HEK293 (cell line): ENCODE measurements around the gene GAS1.

Source experiments
- CTCF ChIA-PET: fragments of 350-600 bp; formaldehyde crosslinking; extraction: SDS; loops from one replicate; lab custom pipeline; 2021; ENCODE audit warnings: antibody characterized with exemption; lab: Yijun Ruan, JAX
- POLR2A ChIA-PET: fragments of 300-600 bp; formaldehyde crosslinking; extraction: SDS; loops from one replicate; lab custom pipeline; 2020; ENCODE audit warnings: antibody characterized with exemption, inconsistent platforms; lab: Yijun Ruan, JAX
- H3K27ac ChIP-seq: fragments of 200-500 bp; sonication (Bioruptor generic); 2 replicates; pipeline ENCODE4 v1.5.1; 2014; ENCODE audit warnings: low read depth, low read length, control low read depth, inconsistent platforms; ENCODE audit errors: extremely low read depth
- H3K36me3 ChIP-seq, 2 experiments: fragments of 200-500 bp in 1 of 2; sonication (Bioruptor generic) in 1 of 2; 1 replicate in 1 of 2; 2 replicates in 1 of 2; pipeline ENCODE4 v1.5.1; 2014 to 2017; ENCODE audit warnings: inconsistent platforms in 2 of 2, low read length in 2 of 2; ENCODE audit not compliant: control insufficient read depth in 2 of 2, insufficient read depth in 1 of 2
- H3K4me1 ChIP-seq: fragments of 200-500 bp; sonication (Bioruptor generic); 2 replicates; pipeline ENCODE4 v1.5.1; 2014; ENCODE audit warnings: mild to moderate bottlenecking, low read length, inconsistent platforms; ENCODE audit not compliant: control insufficient read depth, insufficient read depth
- H3K4me3 ChIP-seq: 2 replicates; pipeline ENCODE4 v1.5.1; 2011; ENCODE audit warnings: low read depth, mild to moderate bottlenecking, control low read depth, low read length, moderate library complexity
- H3K9me3 ChIP-seq: fragments of 200-500 bp; sonication (Bioruptor generic); 2 replicates; pipeline ENCODE4 v1.5.1; 2014; ENCODE audit warnings: low read depth, low read length, inconsistent platforms; ENCODE audit not compliant: control insufficient read depth, insufficient read depth
- HOXD13 ChIP-seq: sonication (generic); formaldehyde crosslinking; IDR thresholded peaks from 2 replicates; pipeline ENCODE4 v1.8.0; 2022; ENCODE audit warnings: missing genetic modification reagents, borderline replicate concordance
- KLF8 ChIP-seq: fragments of 450-650 bp; formaldehyde crosslinking; IDR thresholded peaks from 2 replicates; pipeline ENCODE4 v1.5.1; 2016; ENCODE audit warnings: missing biosample characterization, missing genetic modification characterization
- MEIS1 ChIP-seq: sonication (generic); formaldehyde crosslinking; IDR thresholded peaks from 2 replicates; pipeline ENCODE4 v1.8.1; 2022; ENCODE audit warnings: missing genetic modification reagents, mild to moderate bottlenecking, borderline replicate concordance
- OVOL3 ChIP-seq: fragments of 450-650 bp; formaldehyde crosslinking; IDR thresholded peaks from 2 replicates; pipeline ENCODE4 v1.5.1; 2016; ENCODE audit warnings: missing biosample characterization, missing genetic modification characterization
- PRDM1 ChIP-seq: fragments of 450-650 bp; formaldehyde crosslinking; IDR thresholded peaks from 2 replicates; pipeline ENCODE4; 2016; ENCODE audit warnings: missing biosample characterization, missing genetic modification characterization
- TCF7L2 ChIP-seq: IDR thresholded peaks from 2 replicates; pipeline ENCODE4 v1.6.1; 2011; ENCODE audit warnings: low read depth, mild to moderate bottlenecking, inconsistent platforms, low read length, moderate library complexity, borderline replicate concordance
- ZBTB48 ChIP-seq: fragments of 450-650 bp; formaldehyde crosslinking; IDR thresholded peaks from 2 replicates; pipeline ENCODE4 v1.5.1; 2016; ENCODE audit warnings: missing biosample characterization, missing genetic modification characterization
- ZNF132 ChIP-seq: fragments of 450-650 bp; formaldehyde crosslinking; IDR thresholded peaks from 2 replicates; pipeline ENCODE4 v1.5.1; 2017; ENCODE audit warnings: missing biosample characterization, missing genetic modification characterization, borderline replicate concordance
- ZNF274 ChIP-seq, 2 experiments: fragments of 200-500 bp in 1 of 2; fragments of 450-650 bp in 1 of 2; sonication (Bioruptor generic) in 1 of 2; formaldehyde crosslinking in 1 of 2; IDR thresholded peaks; 2 replicates each; pipeline versions ENCODE4 v1.5.1 to v1.6.1; 2014 to 2016; ENCODE audit warnings: borderline replicate concordance in 1 of 2, inconsistent platforms in 1 of 2, low read length in 1 of 2, missing biosample characterization in 1 of 2, missing genetic modification characterization in 1 of 2
- ZNF324 ChIP-seq: fragments of 450-650 bp; formaldehyde crosslinking; IDR thresholded peaks from 2 replicates; pipeline ENCODE4 v1.5.1; 2016; ENCODE audit warnings: missing biosample characterization, missing genetic modification characterization
- ZNF416 ChIP-seq: fragments of 450-650 bp; formaldehyde crosslinking; IDR thresholded peaks from 2 replicates; pipeline ENCODE4 v1.5.1; 2016; ENCODE audit warnings: missing biosample characterization, missing genetic modification characterization
- ZNF501 ChIP-seq: fragments of 450-650 bp; formaldehyde crosslinking; IDR thresholded peaks from 2 replicates; pipeline ENCODE4 v1.5.1; 2016; ENCODE audit warnings: missing biosample characterization, missing genetic modification characterization
- ZNF529 ChIP-seq: fragments of 450-650 bp; formaldehyde crosslinking; IDR thresholded peaks from 2 replicates; pipeline ENCODE4 v1.5.1; 2017; ENCODE audit warnings: missing genetic modification characterization, missing biosample characterization; ENCODE audit not compliant: insufficient replicate concordance
- ZNF600 ChIP-seq: fragments of 450-650 bp; formaldehyde crosslinking; IDR thresholded peaks from 2 replicates; pipeline ENCODE4 v1.5.1; 2016; ENCODE audit warnings: missing biosample characterization, missing genetic modification characterization
- ZNF610 ChIP-seq: fragments of 450-650 bp; formaldehyde crosslinking; IDR thresholded peaks from 2 replicates; pipeline ENCODE4 v1.5.1; 2016; ENCODE audit warnings: missing biosample characterization, missing genetic modification characterization, borderline replicate concordance
- ZNF621 ChIP-seq: fragments of 450-650 bp; formaldehyde crosslinking; IDR thresholded peaks from 2 replicates; pipeline ENCODE4 v1.5.1; 2017; ENCODE audit warnings: missing biosample characterization, missing genetic modification characterization
- ZNF660 ChIP-seq: fragments of 450-650 bp; IDR thresholded peaks from 2 replicates; pipeline ENCODE4 v1.5.1; 2018; ENCODE audit warnings: missing biosample characterization, mild to moderate bottlenecking, missing genetic modification characterization
- ZNF785 ChIP-seq: fragments of 450-650 bp; formaldehyde crosslinking; IDR thresholded peaks from 2 replicates; pipeline ENCODE4 v1.5.1; 2016; ENCODE audit warnings: missing biosample characterization, missing genetic modification characterization
- ZNF791 ChIP-seq: fragments of 450-650 bp; formaldehyde crosslinking; IDR thresholded peaks from 2 replicates; pipeline ENCODE4 v1.5.1; 2016; ENCODE audit warnings: missing biosample characterization, missing genetic modification characterization
- ZSCAN23 ChIP-seq: fragments of 450-650 bp; formaldehyde crosslinking; IDR thresholded peaks from 2 replicates; pipeline ENCODE4 v1.5.1; 2016; ENCODE audit warnings: missing biosample characterization, missing genetic modification characterization
- TF ChIP-seq, protein P1 (sequence below): fragments of 450-650 bp; formaldehyde crosslinking; IDR thresholded peaks from 2 replicates; pipeline ENCODE4 v1.5.1; 2016; ENCODE audit warnings: missing biosample characterization, missing genetic modification characterization, borderline replicate concordance
- TF ChIP-seq, protein P2 (sequence below): fragments of 450-650 bp; formaldehyde crosslinking; IDR thresholded peaks from 2 replicates; pipeline ENCODE4 v1.5.1; 2016; ENCODE audit warnings: missing biosample characterization, missing genetic modification characterization

Gene GAS1

DNA sequence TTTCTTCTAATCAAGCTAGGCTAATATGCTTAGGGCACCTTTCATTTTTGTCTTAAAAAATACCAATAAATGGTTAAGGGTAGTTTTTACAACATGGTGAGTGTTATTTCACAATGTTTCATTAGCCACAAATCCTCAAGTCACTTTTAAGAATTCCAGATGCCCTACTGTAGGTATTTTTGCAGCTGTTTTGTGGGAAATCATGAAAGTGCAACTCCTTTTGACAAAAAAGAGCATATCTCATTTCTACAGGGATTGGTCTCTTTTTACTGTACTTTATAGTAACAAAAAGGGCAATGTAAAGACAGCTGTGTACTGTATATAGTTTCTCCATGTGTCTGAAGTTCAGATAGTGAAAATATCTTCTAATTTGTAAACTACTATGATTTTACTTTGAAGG lies 28.3 kb upstream of the GAS1 start:
- no peaks in the 10 kb centered on the region for H3K9me3 ChIP-seq
- ChIA-PET CTCF (no interaction called here), POLR2A (interaction anchor here (1.3 kb wide), 1 partner anchor 28 kb away, joined by 3 read pairs; the partner anchor contains the start of gene GAS1)
- no peaks in the 10 kb centered on the region for H3K36me3 ChIP-seq
- no peak overlapping the region for H3K27ac ChIP-seq
- H3K4me1 ChIP-seq = no peaks in the 10 kb centered on the region
- no peak for TF ChIP-seq ZNF501 (tag by site-specific recombination)
- no peak for TF ChIP-seq ZNF610
- no peak for TF ChIP-seq PRDM1
- TF ChIP-seq HOXD13 (CRISPR knock-in tag) = no peak
- no peak for TF ChIP-seq ZNF791
- TF ChIP-seq ZNF324 = no peak
- no peak for TF ChIP-seq ZNF600 (tag by site-specific recombination)
- TF ChIP-seq ZNF621 (tag by site-specific recombination) = no peak
- no peak for TF ChIP-seq ZNF132 (tag by site-specific recombination)
- no peak for TF ChIP-seq KLF8 (tag by site-specific recombination)
- no peak for TF ChIP-seq OVOL3 (tag by site-specific recombination)
- TF ChIP-seq ZSCAN23 = no peak
- no peak for TF ChIP-seq ZNF660 (tag by site-specific recombination)
- no peak for TF ChIP-seq MEIS1
- no peak for TF ChIP-seq ZNF416 (tag by site-specific recombination)
- no peak for TF ChIP-seq TCF7L2
- TF ChIP-seq, all 188 proteins: peak for 0
- H3K4me3 ChIP-seq = no peak overlapping the region

DNA sequence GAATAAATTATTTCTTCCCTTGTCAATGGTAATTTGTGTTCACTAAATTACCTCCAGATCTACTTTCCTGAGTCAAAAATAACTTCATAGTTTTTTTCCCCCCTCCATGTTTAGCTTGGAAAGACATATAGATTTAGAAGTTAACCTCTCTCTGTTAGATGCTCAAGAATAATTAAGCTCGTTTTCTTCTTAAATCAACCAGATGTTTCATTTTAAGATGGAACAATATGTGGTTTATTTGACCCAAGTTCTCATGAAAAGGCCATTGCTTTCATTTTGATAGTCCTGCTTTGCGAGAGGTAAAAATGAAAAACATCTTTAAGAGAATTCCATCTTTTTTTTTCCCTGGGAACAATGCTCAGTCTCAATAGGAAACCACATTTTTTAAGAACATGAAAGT lies 27.7 kb upstream of the GAS1 start:
- H3K4me3 ChIP-seq = no peak overlapping the region
- TF ChIP-seq ZNF785 (tag by site-specific recombination) = no peak
- TF ChIP-seq, protein P1, sequence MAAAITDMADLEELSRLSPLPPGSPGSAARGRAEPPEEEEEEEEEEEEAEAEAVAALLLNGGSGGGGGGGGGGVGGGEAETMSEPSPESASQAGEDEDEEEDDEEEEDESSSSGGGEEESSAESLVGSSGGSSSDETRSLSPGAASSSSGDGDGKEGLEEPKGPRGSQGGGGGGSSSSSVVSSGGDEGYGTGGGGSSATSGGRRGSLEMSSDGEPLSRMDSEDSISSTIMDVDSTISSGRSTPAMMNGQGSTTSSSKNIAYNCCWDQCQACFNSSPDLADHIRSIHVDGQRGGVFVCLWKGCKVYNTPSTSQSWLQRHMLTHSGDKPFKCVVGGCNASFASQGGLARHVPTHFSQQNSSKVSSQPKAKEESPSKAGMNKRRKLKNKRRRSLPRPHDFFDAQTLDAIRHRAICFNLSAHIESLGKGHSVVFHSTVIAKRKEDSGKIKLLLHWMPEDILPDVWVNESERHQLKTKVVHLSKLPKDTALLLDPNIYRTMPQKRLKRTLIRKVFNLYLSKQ (tag by site-specific recombination) = no peak
- no peak for TF ChIP-seq ZBTB48
- TF ChIP-seq, protein P2, sequence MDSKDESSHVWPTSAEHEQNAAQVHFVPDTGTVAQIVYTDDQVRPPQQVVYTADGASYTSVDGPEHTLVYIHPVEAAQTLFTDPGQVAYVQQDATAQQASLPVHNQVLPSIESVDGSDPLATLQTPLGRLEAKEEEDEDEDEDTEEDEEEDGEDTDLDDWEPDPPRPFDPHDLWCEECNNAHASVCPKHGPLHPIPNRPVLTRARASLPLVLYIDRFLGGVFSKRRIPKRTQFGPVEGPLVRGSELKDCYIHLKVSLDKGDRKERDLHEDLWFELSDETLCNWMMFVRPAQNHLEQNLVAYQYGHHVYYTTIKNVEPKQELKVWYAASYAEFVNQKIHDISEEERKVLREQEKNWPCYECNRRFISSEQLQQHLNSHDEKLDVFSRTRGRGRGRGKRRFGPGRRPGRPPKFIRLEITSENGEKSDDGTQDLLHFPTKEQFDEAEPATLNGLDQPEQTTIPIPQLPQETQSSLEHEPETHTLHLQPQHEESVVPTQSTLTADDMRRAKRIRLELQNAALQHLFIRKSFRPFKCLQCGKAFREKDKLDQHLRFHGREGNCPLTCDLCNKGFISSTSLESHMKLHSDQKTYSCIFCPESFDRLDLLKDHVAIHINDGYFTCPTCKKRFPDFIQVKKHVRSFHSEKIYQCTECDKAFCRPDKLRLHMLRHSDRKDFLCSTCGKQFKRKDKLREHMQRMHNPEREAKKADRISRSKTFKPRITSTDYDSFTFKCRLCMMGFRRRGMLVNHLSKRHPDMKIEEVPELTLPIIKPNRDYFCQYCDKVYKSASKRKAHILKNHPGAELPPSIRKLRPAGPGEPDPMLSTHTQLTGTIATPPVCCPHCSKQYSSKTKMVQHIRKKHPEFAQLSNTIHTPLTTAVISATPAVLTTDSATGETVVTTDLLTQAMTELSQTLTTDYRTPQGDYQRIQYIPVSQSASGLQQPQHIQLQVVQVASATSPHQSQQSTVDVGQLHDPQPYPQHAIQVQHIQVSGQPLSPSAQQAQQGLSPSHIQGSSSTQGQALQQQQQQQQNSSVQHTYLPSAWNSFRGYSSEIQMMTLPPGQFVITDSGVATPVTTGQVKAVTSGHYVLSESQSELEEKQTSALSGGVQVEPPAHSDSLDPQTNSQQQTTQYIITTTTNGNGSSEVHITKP = no peak
- TF ChIP-seq ZNF274 (IDR thresholded peaks at IDR 0.05; ENCODE audit: low read length) = no peak
- no peak for TF ChIP-seq ZNF274 (tag by site-specific recombination; IDR thresholded peaks at IDR 0.05; ENCODE audit: borderline replicate concordance)
- no peak for TF ChIP-seq ZNF529 (tag by site-specific recombination)
- TF ChIP-seq OVOL3 (tag by site-specific recombination) = no peak
- CTCF ChIA-PET = interaction anchor here (0.5 to 0.6 kb wide), 2 partner anchors 26 to 85 kb away, joined by 3 read pairs; no protein-coding TSS in a partner anchor
- no peak overlapping the region for H3K27ac ChIP-seq
- H3K4me1 ChIP-seq = no peaks in the 10 kb centered on the region
- POLR2A ChIA-PET = interaction anchor here (1.3 kb wide), 1 partner anchor 27 kb away, joined by 3 read pairs; the partner anchor contains the start of gene GAS1
- H3K9me3 ChIP-seq = no peaks in the 10 kb centered on the region
- H3K36me3 ChIP-seq = no peaks in the 10 kb centered on the region
